Naive thymus-derived CD4-positive, alpha-beta T cell (primary cell): ENCODE measurements around the gene TTC16. TPM values are rescaled to one million over a fixed set of nuclear protein-coding genes. Genes with fewer than 3 reads are reported as not detected.
"Not testable (repeated sequence)": the region's sequence is repeated elsewhere in the genome, so short reads cannot be mapped to it uniquely, and the experiment has no call there.

Experiments used
- ATAC-seq: fragments of 150-1000 bp; cut with Tn5 transposase; 2 replicates; pipeline ENCODE4 v1.10.0; 2021; ENCODE audit warnings: mild to moderate bottlenecking, moderate library complexity
- CTCF ChIA-PET: fragments of 350-600 bp; sonication (Branson Sonifier 250); formaldehyde crosslinking; loops from one replicate; lab custom pipeline; 2021; ENCODE audit warnings: antibody characterized with exemption; lab: Charles Lee
- POLR2A ChIA-PET: fragments of 350-600 bp; sonication (Branson Sonifier 250); formaldehyde crosslinking; loops from one replicate; lab custom pipeline; 2021; ENCODE audit warnings: antibody characterized with exemption, inconsistent platforms; lab: Charles Lee
- DNase-seq, 9 donors: peaks; one replicate each; pipeline versions ENCODE4 v3.0.0 to v3.0.0-alpha.2; 2020 to 2022; ENCODE audit warnings: mixed read lengths in 1 of 9
- H3K27ac ChIP-seq: one replicate; pipeline ENCODE4 v1.7.0; 2013; ENCODE audit warnings: mild to moderate bottlenecking, low read depth, low read length, moderate library complexity
- H3K27me3 ChIP-seq, 2 donors: one replicate each; pipeline ENCODE4 v1.7.0; 2013; ENCODE audit warnings: low read length in 2 of 2, mild to moderate bottlenecking in 2 of 2, moderate library complexity in 2 of 2; ENCODE audit not compliant: control insufficient read depth in 2 of 2, insufficient read depth in 2 of 2
- H3K36me3 ChIP-seq, 3 experiments: 1 replicate in 2 of 3; 2 replicates in 1 of 3; pipeline ENCODE4 v1.7.0; 2013; ENCODE audit warnings: low read length in 3 of 3, mild to moderate bottlenecking in 3 of 3, moderate library complexity in 1 of 3; ENCODE audit not compliant: insufficient read depth in 3 of 3, control insufficient read depth in 2 of 3
- H3K4me1 ChIP-seq, 2 donors: one replicate each; pipeline ENCODE4 v1.7.0; 2013; ENCODE audit warnings: low read length in 2 of 2, mild to moderate bottlenecking in 2 of 2, moderate library complexity in 1 of 2; ENCODE audit not compliant: control insufficient read depth in 2 of 2, insufficient read depth in 2 of 2
- H3K4me3 ChIP-seq: 2 replicates; pipeline ENCODE4 v1.7.0; 2013; ENCODE audit warnings: mild to moderate bottlenecking, low read length
- H3K9me3 ChIP-seq, 3 experiments: 1 replicate in 2 of 3; 2 replicates in 1 of 3; pipeline ENCODE4 v1.7.0; 2013; ENCODE audit warnings: low read length in 3 of 3; ENCODE audit not compliant: control insufficient read depth in 2 of 3
- H3K27ac Mint-ChIP-seq, 9 donors: one replicate each; pipeline ENCODE4 v1.8.0; 2020 to 2022; ENCODE audit warnings: mixed read lengths in 9 of 9, mild to moderate bottlenecking in 8 of 9, moderate library complexity in 5 of 9, inconsistent platforms in 2 of 9
- H3K27me3 Mint-ChIP-seq, 5 donors: one replicate each; pipeline ENCODE4 v1.8.0; 2021 to 2022; ENCODE audit warnings: mixed read lengths in 5 of 5, mild to moderate bottlenecking in 1 of 5
- H3K36me3 Mint-ChIP-seq, 5 donors: one replicate each; pipeline ENCODE4 v1.8.0; 2020 to 2022; ENCODE audit warnings: mixed read lengths in 5 of 5, mild to moderate bottlenecking in 3 of 5, inconsistent platforms in 1 of 5
- H3K4me1 Mint-ChIP-seq, 7 donors: one replicate each; pipeline ENCODE4 v1.8.0; 2020 to 2022; ENCODE audit warnings: mixed read lengths in 7 of 7, mild to moderate bottlenecking in 3 of 7, inconsistent platforms in 1 of 7
- H3K4me3 Mint-ChIP-seq, 10 donors: one replicate each; pipeline ENCODE4 v1.8.0; 2020 to 2022; ENCODE audit warnings: mild to moderate bottlenecking in 10 of 10, mixed read lengths in 10 of 10, moderate library complexity in 6 of 10, inconsistent platforms in 2 of 10
- H3K9me3 Mint-ChIP-seq, 11 donors: one replicate each; pipeline ENCODE4 v1.8.0; 2020 to 2022; ENCODE audit warnings: mixed read lengths in 11 of 11, mild to moderate bottlenecking in 4 of 11, inconsistent platforms in 1 of 11, moderate library complexity in 1 of 11
- intact Hi-C, 2 donors: fragments of 100-400 bp; cut with micrococcal nuclease; formaldehyde crosslinking; loops; one replicate each; pipeline ENCODE4 v1.15.1; 2023
- polyA plus RNA-seq, 2 donors: library from polyadenylated mRNA; unstranded; fragments of 300-500 nt; fragmentation: Illumina TruSeq; gene quantifications; one replicate each; pipeline ENCODE4 v1.2.3, GENCODE V29; 2021
- total RNA-seq, 6 experiments: library from RNA in 5 of 6; stranded (reverse) in 5 of 6; gene quantifications; 1 replicate in 5 of 6; 2 replicates in 1 of 6; pipeline ENCODE4 v1.2.3 and lab custom pipeline; 2021 to 2026

TTC16 gene
- total and polyA plus RNA-seq, 7 experiments from 2014 or later = 0.29 to 9.9 (median 4.6) TPM

- intact Hi-C loops = no loop called here
- peak overlapping the region; percentile 29 for H3K27ac ChIP-seq
- no peaks in the 10 kb centered on the region for H3K4me1 ChIP-seq
- Mint-ChIP-seq H3K4me1 (peaks cover 5 to 22% (median 11%) of the 10 kb centered on the region in 7 donors), H3K27me3 (no peaks in the 10 kb centered on the region), H3K27ac (peak overlapping the region in 3 of 9 donors; percentile 58 to 64 (median 62)), H3K36me3 (peaks cover 4 to 22% (median 5%) of the 10 kb centered on the region in 5 donors), H3K9me3 (no peaks in the 10 kb centered on the region), H3K4me3 (no peak overlapping the region)
- ATAC-seq (no peak), DNase-seq (no peak)
- H3K4me3 ChIP-seq = no peak overlapping the region
- H3K9me3 ChIP-seq = no peaks in the 10 kb centered on the region
- H3K27me3 ChIP-seq = no peaks in the 10 kb centered on the region
- ChIA-PET CTCF (interaction anchor here (1.1 kb wide), 1 partner anchor 169 kb away, joined by 3 read pairs; no protein-coding TSS in a partner anchor), POLR2A (no interaction called here)
- peaks cover 21 to 77% (median 25%) of the 10 kb centered on the region in 3 experiments for H3K36me3 ChIP-seq
Observed at GRCh38 chr9:127753148-127753547, 37.3 kb downstream of the TTC16 start.

DNA sequence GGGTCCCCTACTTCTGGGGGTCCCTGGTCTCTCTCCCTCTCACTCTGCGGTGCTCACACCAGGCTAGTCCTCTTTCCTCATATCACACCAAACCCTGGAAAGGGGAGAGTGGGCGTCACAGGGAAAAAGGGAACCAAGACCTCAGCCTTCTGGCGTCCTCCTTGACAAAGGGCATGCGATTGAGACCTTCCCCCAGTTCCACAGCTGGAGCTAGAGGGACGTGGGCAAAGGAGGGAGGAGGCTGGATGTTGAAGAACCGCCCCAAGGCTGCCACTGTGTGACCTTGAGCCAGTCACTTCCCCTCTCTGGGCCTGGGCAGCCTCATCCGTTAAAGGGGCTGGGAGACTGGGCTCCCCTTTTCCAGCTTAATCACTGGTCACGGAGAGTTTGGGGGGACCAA, 37.7 kb downstream of the TTC16 start:
- ChIA-PET CTCF (interaction anchor here (1.1 kb wide), 1 partner anchor 168 kb away, joined by 3 read pairs; no protein-coding TSS in a partner anchor), POLR2A (no interaction called here)
- Mint-ChIP-seq H3K4me1 (peaks cover 5 to 23% (median 12%) of the 10 kb centered on the region in 7 donors), H3K27ac (peak overlapping the region in 1 of 9 donors; percentile 51), H3K36me3 (peaks cover 4 to 24% (median 6%) of the 10 kb centered on the region in 5 donors), H3K4me3 (no peak overlapping the region), H3K9me3 (no peaks in the 10 kb centered on the region), H3K27me3 (no peaks in the 10 kb centered on the region)
- ATAC-seq (no peak), DNase-seq (no peak)
- Histone ChIP-seq H3K27me3 (no peaks in the 10 kb centered on the region), H3K27ac (no peak overlapping the region), H3K9me3 (no peaks in the 10 kb centered on the region), H3K4me1 (no peaks in the 10 kb centered on the region), H3K36me3 (peaks cover 22 to 76% (median 26%) of the 10 kb centered on the region in 3 experiments), H3K4me3 (no peak overlapping the region)
- intact Hi-C loops = no loop called here

DNA sequence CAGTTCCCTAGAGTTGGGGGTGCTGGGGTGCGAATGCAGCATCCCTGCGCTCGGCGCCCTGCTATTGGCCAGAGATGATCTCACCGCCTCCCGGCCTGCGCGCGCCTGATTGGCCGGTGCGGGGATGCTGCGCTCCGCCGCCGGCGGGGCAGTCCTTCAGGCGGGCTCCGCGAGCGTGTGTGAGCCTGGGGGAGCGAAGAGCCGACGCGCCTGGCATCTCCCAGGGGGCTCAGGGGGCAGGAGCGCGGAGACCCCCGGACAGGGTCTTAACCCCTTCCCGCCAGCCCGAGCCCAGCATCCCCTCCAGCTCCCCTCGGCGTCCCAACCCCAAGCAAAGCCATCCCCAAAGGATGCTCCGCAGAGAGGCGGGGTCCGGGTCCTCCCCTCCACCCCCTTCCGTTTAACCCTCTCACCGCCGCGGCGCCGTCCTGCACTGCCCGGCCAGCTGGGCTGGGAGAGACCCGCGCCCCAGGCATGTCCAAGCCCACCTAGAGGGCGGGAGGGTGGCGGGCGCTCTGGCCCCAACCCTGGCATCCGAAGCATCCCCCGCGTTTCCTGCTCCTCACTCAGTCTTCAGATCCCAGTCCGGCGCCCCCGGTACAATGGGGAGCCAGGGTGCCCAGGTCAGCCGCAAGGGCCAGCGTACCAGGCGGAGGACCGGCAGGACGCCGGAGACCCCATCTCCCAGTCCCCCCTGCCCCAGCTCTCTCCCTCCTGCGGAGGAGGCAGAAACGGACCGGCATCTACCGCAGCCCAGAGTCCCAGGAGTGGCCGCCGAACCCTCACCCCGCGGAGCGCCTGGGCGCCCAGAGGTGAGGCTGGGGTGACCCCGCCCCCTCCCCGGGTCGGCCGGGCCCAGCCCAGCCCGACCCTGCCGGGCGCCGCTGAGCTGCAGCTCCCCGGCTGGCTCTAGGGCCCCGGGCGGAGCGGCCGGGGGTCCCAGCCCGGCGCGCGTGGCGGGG, 38.5 kb downstream of the TTC16 start:
- no peaks in the 10 kb centered on the region for H3K27me3 Mint-ChIP-seq
- POLR2A ChIA-PET = no interaction called here
- no peaks in the 10 kb centered on the region for H3K9me3 Mint-ChIP-seq

GRCh38 chr9:127755061-127756060, 39.5 kb downstream of the TTC16 start:
- Histone ChIP-seq H3K9me3 (no peaks in the 10 kb centered on the region), H3K27ac (no peak overlapping the region), H3K27me3 (no peaks in the 10 kb centered on the region), H3K4me1 (no peaks in the 10 kb centered on the region), H3K4me3 (no peak overlapping the region), H3K36me3 (peaks cover 12 to 70% (median 19%) of the 10 kb centered on the region in 3 experiments)
- Mint-ChIP-seq H3K4me1 (peaks cover 5 to 25% (median 11%) of the 10 kb centered on the region in 7 donors), H3K27ac (peak overlapping the region in 1 of 9 donors; percentile 47), H3K4me3 (no peak overlapping the region), H3K9me3 (no peaks in the 10 kb centered on the region), H3K27me3 (no peaks in the 10 kb centered on the region), H3K36me3 (peaks cover 3 to 21% (median 7%) of the 10 kb centered on the region in 5 donors)
- ATAC-seq = no peak
- intact Hi-C loops = no loop called here
- CTCF ChIA-PET = no interaction called here
- POLR2A ChIA-PET = interaction anchor here (1.5 kb wide), 1 partner anchor 28 kb away, joined by 5 read pairs; no protein-coding TSS in a partner anchor
- DNase-seq = no peak

More for the DNA sequence above, 38.5 kb downstream of the TTC16 start:
- DNase-seq (no peak), ATAC-seq (no peak)
- no peak overlapping the region for H3K27ac Mint-ChIP-seq
- no peaks in the 10 kb centered on the region for H3K9me3 ChIP-seq
- H3K36me3 Mint-ChIP-seq = peaks cover 4 to 26% (median 9%) of the 10 kb centered on the region in 5 donors
- intact Hi-C loops = no loop called here
- peaks cover 5 to 27% (median 13%) of the 10 kb centered on the region in 7 donors for H3K4me1 Mint-ChIP-seq
- no peak overlapping the region for H3K4me3 Mint-ChIP-seq
- CTCF ChIA-PET = no interaction called here
- H3K36me3 ChIP-seq = peaks cover 16 to 76% (median 23%) of the 10 kb centered on the region in 3 experiments
- H3K4me3 ChIP-seq = no peak overlapping the region
- no peak overlapping the region for H3K27ac ChIP-seq
- H3K27me3 ChIP-seq = no peaks in the 10 kb centered on the region
- no peaks in the 10 kb centered on the region for H3K4me1 ChIP-seq

GRCh38 chr9:127756233-127756632, 40.4 kb downstream of the TTC16 start:
- intact Hi-C loops = no loop called here
- ChIA-PET POLR2A (interaction anchor here (0.7 to 1.5 kb wide), 3 partner anchors 11 to 27 kb away, joined by 3 to 8 read pairs (median 5); no protein-coding TSS in a partner anchor), CTCF (interaction anchor here (1.3 kb wide), 1 partner anchor 22 kb away, joined by 3 read pairs; the partner anchor contains the start of gene TOR2A)
- H3K27me3 Mint-ChIP-seq = no peaks in the 10 kb centered on the region
- peaks cover 0 to 18% (median 5%) of the 10 kb centered on the region in 5 donors for H3K36me3 Mint-ChIP-seq
- H3K27ac ChIP-seq = no peak overlapping the region
- no peaks in the 10 kb centered on the region for H3K9me3 Mint-ChIP-seq
- H3K27ac Mint-ChIP-seq = no peak overlapping the region
- H3K4me1 ChIP-seq = no peaks in the 10 kb centered on the region
- ATAC-seq (no peak), DNase-seq (no peak)
- peaks cover 5 to 21% (median 13%) of the 10 kb centered on the region in 7 donors for H3K4me1 Mint-ChIP-seq
- H3K4me3 Mint-ChIP-seq = no peak overlapping the region
- H3K27me3 ChIP-seq = no peaks in the 10 kb centered on the region
- no peak overlapping the region for H3K4me3 ChIP-seq
- H3K9me3 ChIP-seq = no peaks in the 10 kb centered on the region
- peaks cover 6 to 67% (median 11%) of the 10 kb centered on the region in 3 experiments for H3K36me3 ChIP-seq

- CTCF ChIA-PET = interaction anchor here (1.3 kb wide), 1 partner anchor 22 kb away, joined by 3 read pairs; the partner anchor contains the start of gene TOR2A
- Mint-ChIP-seq H3K36me3 (peaks cover 0 to 15% (median 0%) of the 10 kb centered on the region in 5 donors), H3K4me1 (peaks cover 5 to 17% (median 9%) of the 10 kb centered on the region in 7 donors)
- H3K9me3 ChIP-seq, H3K9me3 Mint-ChIP-seq, H3K4me3 Mint-ChIP-seq, H3K27me3 Mint-ChIP-seq, intact Hi-C loops, H3K27ac ChIP-seq, DNase-seq, H3K27me3 ChIP-seq, H3K4me1 ChIP-seq, H3K27ac Mint-ChIP-seq, H3K4me3 ChIP-seq, ATAC-seq: not testable (repeated sequence)
- POLR2A ChIA-PET = interaction anchor here (0.7 to 1.5 kb wide), 3 partner anchors 10 to 27 kb away, joined by 3 to 8 read pairs (median 5); no protein-coding TSS in a partner anchor
- H3K36me3 ChIP-seq = peaks cover 4 to 67% (median 5%) of the 10 kb centered on the region in 3 experiments
Observed at GRCh38 chr9:127756776-127757175, 40.9 kb downstream of the TTC16 start.
